Dermis microvascular lymphatic vessel endothelial cell (primary cell): ENCODE results near the gene MXRA7. TPM values are rescaled to one million over a fixed set of nuclear protein-coding genes. Genes with fewer than 3 reads are reported as not detected.
"Not testable (repeated sequence)": the region's sequence is repeated elsewhere in the genome, so short reads cannot be mapped to it uniquely, and the experiment has no call there.

ENCODE experiments used
- DNase-seq, 2 donors: peaks; one replicate each; pipeline versions ENCODE4 v3.0.0 to v3.0.0-alpha.2; 2010; ENCODE audit warnings: low read depth in 2 of 2
- total RNA-seq: library from RNA; depleted of rRNA; stranded (reverse); fragments of >200 nt; gene quantifications from 2 replicates; pipeline ENCODE4 v1.2.1, GENCODE V29; 2014

MXRA7 gene
- total RNA-seq, 1 donor from 2014 or later, result 140 TPM

- DNase-seq, result no peak
Observed at GRCh38 chr17:76645481-76645880, 65.3 kb downstream of the MXRA7 start.

- no peak for DNase-seq
Observed at GRCh38 chr17:76644995-76645394, 65.8 kb downstream of the MXRA7 start.

GRCh38 chr17:76643553-76644148, 67.1 kb downstream of the MXRA7 start, which contains the start of gene ST6GALNAC1:
Gene ST6GALNAC1 (minus strand): TSS chr17:76643757. CDS start chr17:76643638, 119 bp downstream.
- DNase-seq, result peak in 1 of 2 donors; percentile 14

DNA sequence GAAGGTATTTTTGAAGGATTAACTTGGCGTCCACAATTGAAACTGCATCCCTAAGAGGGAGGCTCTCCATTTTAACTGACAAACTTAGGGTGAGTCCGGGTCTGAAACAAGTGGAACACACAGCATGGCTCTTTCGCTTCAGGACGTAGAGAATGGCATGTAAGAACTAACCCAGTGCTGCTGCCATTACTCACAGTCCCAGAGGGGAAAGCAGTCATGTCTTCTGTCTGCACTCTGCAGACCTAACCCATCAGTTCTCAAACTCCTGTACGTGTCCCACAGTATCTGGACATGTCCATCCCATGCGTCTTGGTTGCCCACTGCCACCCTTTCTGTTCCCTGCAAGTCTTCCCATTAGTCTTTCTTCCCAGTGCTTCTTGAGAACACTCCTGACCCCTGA, 67.8 kb downstream of the MXRA7 start:
- no peak for DNase-seq

DNA sequence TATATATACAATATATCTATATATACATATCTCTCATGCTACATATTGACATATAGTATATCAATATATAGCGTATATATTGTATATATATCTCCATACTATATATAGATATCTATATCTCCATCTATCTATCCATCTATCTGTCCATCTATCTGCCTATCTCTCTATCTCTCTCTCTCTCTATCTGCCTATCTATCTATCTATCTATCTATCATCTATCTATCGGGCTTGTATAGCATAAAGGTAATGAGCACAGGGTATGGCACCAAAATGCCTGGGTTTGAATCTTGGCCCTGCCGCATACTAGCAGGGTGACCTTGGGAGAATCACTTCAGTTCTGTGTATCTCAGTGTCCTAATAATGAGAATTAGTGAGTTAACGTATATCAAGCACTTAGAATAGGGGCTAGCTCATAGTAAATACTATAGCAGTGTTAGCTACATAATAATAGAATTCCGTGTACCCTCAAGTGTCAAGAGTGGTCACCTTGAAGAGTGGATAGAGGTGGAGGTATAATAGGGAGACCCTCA, 68.7 kb downstream of the MXRA7 start:
- no peak for DNase-seq

GRCh38 chr17:76641501-76641900, 69.3 kb downstream of the MXRA7 start:
- no peak for DNase-seq

DNA sequence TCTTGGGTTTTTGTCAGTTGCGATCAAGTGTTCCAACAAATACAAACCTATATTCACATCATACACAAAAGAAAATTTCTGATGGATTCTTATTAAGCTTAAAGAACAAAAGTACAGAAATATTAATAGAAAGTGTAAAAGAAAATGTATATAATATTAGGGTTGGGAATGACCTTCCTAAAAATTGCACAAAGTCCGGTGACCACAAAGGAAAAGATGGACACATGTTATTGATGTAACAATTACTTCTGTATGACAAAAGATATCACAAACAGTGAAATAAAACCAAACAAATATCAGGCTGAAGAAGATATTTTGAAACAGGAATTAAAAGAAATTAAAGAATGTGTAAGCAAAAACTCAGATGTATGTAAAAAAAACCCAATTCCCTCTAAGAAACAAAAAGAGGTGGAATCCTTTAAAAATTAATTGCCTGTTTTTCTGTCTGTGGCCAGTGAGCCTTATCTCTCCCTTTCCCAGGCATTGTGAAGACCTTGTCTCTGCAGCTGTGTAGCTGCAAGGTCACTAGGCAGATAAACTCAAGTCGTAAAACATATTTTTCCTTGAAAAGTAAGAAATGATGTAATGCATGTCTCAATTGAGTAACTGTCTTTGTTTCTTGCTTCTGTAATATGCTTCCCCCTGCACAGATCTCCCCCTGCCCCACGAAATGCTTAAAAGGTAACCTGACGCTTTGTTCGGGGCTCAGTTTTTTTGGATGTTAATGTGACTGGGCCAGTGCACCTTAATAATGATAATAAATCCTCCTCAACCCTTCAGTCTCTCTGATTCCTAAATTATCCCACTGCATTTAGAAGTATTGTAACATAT, 70.0 kb downstream of the MXRA7 start:
- DNase-seq, result no peak

- no peak for DNase-seq
Observed at GRCh38 chr17:76638263-76638662, 72.5 kb downstream of the MXRA7 start.

DNA sequence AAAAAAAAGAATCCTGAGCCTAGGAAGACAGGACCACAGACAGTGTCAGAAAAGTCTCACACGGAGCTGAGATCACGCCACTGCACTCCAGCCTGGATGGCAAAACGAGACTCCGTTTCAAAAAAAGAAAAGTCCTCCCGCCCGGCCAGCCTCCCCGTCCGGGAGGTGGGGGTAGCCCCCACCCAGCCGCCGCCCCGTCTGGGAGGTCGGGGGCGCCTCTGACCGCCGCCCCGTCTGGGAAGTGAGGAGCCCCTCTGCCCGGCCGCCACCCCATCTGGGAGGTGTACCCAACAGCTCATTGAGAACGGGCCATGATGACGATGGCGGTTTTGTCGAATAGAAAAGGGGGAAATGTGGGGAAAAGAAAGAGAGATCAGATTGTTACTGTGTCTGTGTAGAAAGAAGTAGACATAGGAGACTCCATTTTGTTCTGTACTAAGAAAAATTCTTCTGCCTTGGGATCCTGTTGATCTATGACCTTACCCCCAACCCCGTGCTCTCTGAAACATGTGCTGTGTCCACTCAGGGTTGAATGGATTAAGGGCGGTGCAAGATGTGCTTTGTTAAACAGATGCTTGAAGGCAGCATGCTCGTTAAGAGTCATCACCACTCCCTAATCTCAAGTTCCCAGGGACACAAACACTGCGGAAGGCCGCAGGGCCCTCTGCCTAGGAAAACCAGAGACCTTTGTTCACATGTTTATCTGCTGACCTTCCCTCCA, 74.1 kb downstream of the MXRA7 start:
- DNase-seq, result not testable (repeated sequence)

DNA sequence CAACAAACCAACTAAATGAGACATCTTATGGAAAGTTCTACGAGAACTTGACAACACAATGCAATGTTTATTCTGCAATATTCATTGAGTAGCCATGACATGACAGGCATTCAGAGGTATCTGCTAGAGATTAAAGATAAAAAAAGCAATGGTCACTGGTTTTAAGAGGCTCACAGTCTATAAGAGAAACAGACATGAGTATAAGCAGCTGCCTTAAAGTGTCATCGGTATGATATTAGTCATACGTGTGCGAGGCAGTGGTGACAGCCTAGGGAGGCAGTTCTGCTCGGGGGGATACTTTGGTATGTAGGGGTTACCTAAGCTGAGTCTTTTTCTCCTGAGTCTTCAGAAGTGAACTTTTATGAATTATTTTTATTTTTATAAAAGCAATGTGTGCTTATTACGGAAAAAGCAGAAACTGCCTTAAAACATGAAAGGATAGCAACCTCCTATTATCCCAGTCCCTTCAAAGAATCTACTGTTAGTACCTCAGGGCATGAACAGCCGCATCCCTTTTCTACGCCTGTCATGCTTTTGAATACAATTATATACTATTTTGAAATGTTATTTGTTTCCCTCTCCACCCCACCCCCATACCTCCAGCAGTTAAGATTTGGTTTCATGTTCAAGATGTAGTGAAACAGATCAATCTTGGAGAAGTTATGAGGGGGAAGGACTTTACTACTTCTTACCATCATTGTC, 75.0 kb downstream of the MXRA7 start:
- DNase-seq, result no peak

DNA sequence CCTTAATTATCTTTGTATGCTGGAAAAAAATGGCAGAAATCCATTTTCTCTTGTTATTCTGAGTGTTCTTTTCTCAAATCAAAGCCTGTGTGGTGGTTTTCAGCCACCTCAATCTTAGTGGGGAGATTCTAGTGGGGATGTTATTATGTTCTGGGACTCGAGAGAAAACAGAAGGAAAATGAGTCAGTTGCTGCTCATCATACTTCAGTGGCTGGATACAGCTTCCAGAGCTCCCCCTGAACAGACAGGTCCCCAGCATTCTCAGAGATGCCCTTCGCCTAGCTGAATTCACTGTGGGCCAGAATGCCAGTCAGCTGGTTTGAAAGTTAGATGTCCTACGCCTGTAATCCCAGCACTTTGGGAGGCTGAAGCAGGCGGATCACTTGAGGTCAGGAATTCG, 75.7 kb downstream of the MXRA7 start:
- DNase-seq, result no peak

DNA sequence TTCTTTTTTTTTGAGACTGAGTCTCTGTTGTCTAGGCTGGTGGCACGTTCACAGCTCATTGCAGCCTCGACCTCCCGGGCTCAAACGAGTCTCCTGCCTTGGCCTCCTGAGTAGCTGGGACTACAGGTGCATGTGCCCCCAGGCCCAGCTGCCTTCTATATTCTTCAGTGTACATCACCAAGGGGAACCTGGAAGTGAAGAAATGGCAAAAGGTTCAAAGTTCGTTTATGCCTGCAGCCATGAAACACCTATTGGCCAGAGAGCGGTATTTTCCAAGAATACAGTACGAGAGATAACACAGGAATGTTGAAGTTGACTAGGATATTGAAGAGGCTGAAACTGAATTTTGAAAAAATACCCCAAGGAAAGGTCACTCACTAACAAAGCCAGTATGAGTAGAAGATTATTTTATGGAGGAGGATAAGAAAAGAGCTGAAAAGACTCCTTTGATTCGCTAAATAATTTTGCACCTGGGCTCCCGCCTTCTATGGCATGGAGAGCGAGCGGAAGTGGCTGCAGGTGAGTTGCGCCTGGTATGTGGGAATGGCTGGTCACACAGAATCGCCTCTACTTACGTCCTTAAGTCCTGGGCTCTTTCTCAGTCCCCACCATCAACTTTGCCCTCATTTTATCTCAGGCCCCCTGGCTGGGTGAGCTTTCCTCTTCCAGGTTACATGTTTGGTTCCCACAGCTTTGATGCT, 77.0 kb downstream of the MXRA7 start:
- no peak for DNase-seq

DNA sequence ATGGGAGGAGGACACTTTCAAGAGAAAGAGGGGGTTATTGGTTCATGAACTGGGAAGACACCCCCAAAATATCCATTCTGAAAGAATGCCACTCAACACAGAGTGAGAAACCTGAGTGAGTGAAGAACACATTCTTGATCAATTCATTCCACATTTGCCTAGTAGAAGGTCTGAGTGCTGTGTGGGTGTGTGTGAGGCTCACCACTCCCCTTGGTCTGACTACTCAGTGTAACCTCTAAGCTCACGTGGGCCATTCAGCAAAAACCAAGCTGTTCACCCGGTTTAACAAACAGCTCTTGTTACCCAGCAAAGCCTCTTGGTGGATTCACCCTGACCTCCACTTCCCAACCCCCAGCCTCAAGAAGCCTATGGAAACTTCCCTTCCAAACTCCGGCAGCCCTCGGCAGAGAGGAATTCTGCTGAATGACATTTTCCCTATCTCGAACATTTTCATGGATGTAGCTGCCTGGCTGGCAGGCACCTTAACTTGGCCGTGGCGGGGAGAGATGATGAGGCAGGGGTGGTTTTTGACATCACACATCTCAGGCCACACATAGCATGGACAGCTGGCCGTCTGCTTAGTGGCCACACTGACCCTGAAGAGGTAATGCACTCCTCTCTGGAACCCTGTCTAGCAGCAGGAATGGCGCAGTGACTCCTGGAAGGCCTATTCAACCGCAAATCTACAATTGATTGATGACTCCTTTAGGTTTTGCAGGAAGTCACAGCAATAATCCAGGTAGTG, 78.8 kb downstream of the MXRA7 start:
- DNase-seq, result no peak

DNA sequence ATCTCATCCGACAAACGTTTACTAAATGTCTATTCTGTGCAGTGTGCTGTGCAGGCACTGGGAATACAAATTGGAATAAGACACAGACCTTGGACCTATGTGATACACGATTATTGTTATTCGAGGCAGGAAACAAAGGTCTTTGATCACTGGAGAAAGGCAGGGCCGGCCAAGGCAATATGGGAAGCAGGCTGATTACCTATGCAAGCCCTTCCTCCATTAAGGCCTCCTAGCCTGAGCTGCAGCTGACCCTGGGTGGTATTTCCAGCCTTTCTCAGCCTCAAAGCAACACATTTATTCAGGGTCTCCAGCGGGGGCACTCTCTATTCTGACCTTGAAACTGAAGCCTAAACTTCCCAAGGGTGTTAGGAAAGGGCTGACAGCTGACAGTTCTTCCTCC, 80.6 kb downstream of the MXRA7 start:
- no peak for DNase-seq

Other genes with a start within 250 kb of the MXRA7 start
- not detected in 2 replicates for gene AANAT, start 243.4 kb downstream of the MXRA7 start, total RNA-seq
- 11.7 and 17.3 TPM in 2 replicates for gene RHBDF2, start 209.5 kb downstream of the MXRA7 start, total RNA-seq
- gene CYGB, start 173.3 kb downstream of the MXRA7 start, total RNA-seq, result 1.8 and 2.5 TPM in 2 replicates
- 0.39 and 0.89 TPM in 2 replicates for gene PRCD, start 170.9 kb downstream of the MXRA7 start, total RNA-seq
- gene ST6GALNAC2, start 125.1 kb downstream of the MXRA7 start, total RNA-seq, result 0.13 and 0.25 TPM in 2 replicates
- not detected in 2 replicates for gene ST6GALNAC1, start 67.2 kb downstream of the MXRA7 start, total RNA-seq
- 11.7 and 15.7 TPM in 2 replicates for gene JMJD6, start 15.6 kb upstream of the MXRA7 start, total RNA-seq
- gene METTL23, start 15.9 kb upstream of the MXRA7 start, total RNA-seq, result 17.5 and 22.1 TPM in 2 replicates
- gene SRSF2, start 26.4 kb upstream of the MXRA7 start, total RNA-seq, result 184 and 229 TPM in 2 replicates
- gene MFSD11, start 27.2 kb upstream of the MXRA7 start, total RNA-seq, result 25.2 and 28.8 TPM in 2 replicates
- gene MGAT5B, start 157.4 kb upstream of the MXRA7 start, total RNA-seq, result 0.13 and 0.26 TPM in 2 replicates